HCT116 (cell line): Measurements from ENCODE around the gene LRRC46. TPM values are rescaled to one million over a fixed set of nuclear protein-coding genes. Genes with fewer than 3 reads are reported as not detected.

Experiments
- ATAC-seq: fragments of 200-7000 bp; cut with Tn5 transposase; 2 replicates; pipeline ENCODE4 v1.9.1; 2020; ENCODE audit warnings: mild to moderate bottlenecking, moderate library complexity
- Bru-seq: library from RNA; stranded (reverse); fragments of 400-500 nt; gene quantifications from one replicate; lab custom pipeline; 2021; lab: Mats Ljungman, UMichigan
- BruChase-seq, 2 experiments: library from RNA; stranded (reverse); fragments of 400-500 nt; gene quantifications; one replicate each; lab custom pipeline; 2021; lab: Mats Ljungman, UMichigan
- BruUV-seq: library from RNA; stranded (reverse); fragments of 400-500 nt; replicated peaks from 2 replicates; lab custom pipeline; 2021; lab: Mats Ljungman, UMichigan
- CTCF ChIA-PET: fragments of 300-600 bp; sonication (Branson Sonifier 250); formaldehyde crosslinking; loops from one replicate; lab custom pipeline; 2021; ENCODE audit warnings: antibody characterized with exemption; lab: Charles Lee
- POLR2A ChIA-PET: fragments of 300-600, 350-600 bp; sonication (Branson Sonifier 250); formaldehyde crosslinking; loops from one replicate; lab custom pipeline; 2021; ENCODE audit warnings: antibody characterized with exemption; lab: Charles Lee
- RAD21 ChIA-PET, 2 experiments: fragments of 300-600 bp; sonication (Branson Sonifier 250); formaldehyde crosslinking; loops; one replicate each; lab custom pipeline; 2023; ENCODE audit warnings: low total read pairs in 2 of 2; ENCODE audit not compliant: uncharacterized antibody in 2 of 2, unreplicated experiment in 2 of 2, low non-redundant PET in 1 of 2; lab: Charles Lee
- DNase-seq: peaks from one replicate; pipeline ENCODE4 v3.0.0-alpha.2; 2010; ENCODE audit warnings: low read depth, low spot score
- H2AFZ ChIP-seq: fragments of 200-600 bp; shearing (Covaris generic), sonication (generic); 2 replicates; pipeline ENCODE4 v1.6.1; 2017; ENCODE audit warnings: low read depth, mixed run types, mixed read lengths, antibody characterized with exemption, low read length; ENCODE audit not compliant: poor library complexity, severe bottlenecking
- H3K27ac ChIP-seq: 2 replicates; pipeline ENCODE4 v1.5.1; 2012; ENCODE audit warnings: low read depth, low read length
- H3K27me3 ChIP-seq: fragments of 200-600 bp; sonication (generic); 2 replicates; pipeline ENCODE4 v1.6.1; 2016; ENCODE audit warnings: mixed run types, low read length, mixed read lengths; ENCODE audit not compliant: insufficient read depth
- H3K36me3 ChIP-seq, 2 experiments: fragments of 200-500 bp in 1 of 2; fragments of 200-600 bp in 1 of 2; sonication (Bioruptor generic) in 1 of 2; sonication (generic) in 1 of 2; 2 replicates each; pipeline versions ENCODE4 v1.5.1 to v1.6.1; 2014 to 2016; ENCODE audit warnings: low read length in 2 of 2, inconsistent platforms in 1 of 2, mixed read lengths in 1 of 2, mixed run types in 1 of 2; ENCODE audit not compliant: insufficient read depth in 2 of 2, control insufficient read depth in 1 of 2
- H3K4me1 ChIP-seq, 2 experiments: fragments of 200-600 bp in 1 of 2; sonication (generic) in 1 of 2; 2 replicates each; pipeline versions ENCODE4 v1.5.1 to v1.6.1; 2012 to 2017; ENCODE audit warnings: low read length in 2 of 2, inconsistent platforms in 1 of 2, mild to moderate bottlenecking in 1 of 2, mixed read lengths in 1 of 2, mixed run types in 1 of 2, moderate library complexity in 1 of 2; ENCODE audit not compliant: insufficient read depth in 2 of 2, control insufficient read depth in 1 of 2
- H3K4me2 ChIP-seq: fragments of 200-600 bp; sonication (generic); 2 replicates; pipeline ENCODE4 v1.6.1; 2017; ENCODE audit warnings: mixed run types, low read length, mixed read lengths
- H3K4me3 ChIP-seq, 2 experiments: fragments of 200-600 bp in 1 of 2; sonication (generic) in 1 of 2; replicated peaks in 1 of 2; 2 replicates each; pipeline ENCODE4 v1.5.1; 2011 to 2016; ENCODE audit warnings: low read length in 2 of 2, control low read depth in 1 of 2, low read depth in 1 of 2, mild to moderate bottlenecking in 1 of 2, mixed read lengths in 1 of 2, mixed run types in 1 of 2
- H3K79me2 ChIP-seq: fragments of 200-600 bp; sonication (generic); 2 replicates; pipeline ENCODE4 v1.6.1; 2017; ENCODE audit warnings: mild to moderate bottlenecking, mixed run types, low read length, moderate library complexity, mixed read lengths; ENCODE audit not compliant: insufficient read depth
- H3K9ac ChIP-seq: fragments of 200-600 bp; sonication (generic); 2 replicates; pipeline ENCODE4 v1.6.1; 2016; ENCODE audit warnings: low read length, mixed read lengths
- H3K9me2 ChIP-seq: fragments of 200-600 bp; sonication (generic), shearing (Covaris generic); 2 replicates; pipeline ENCODE4 v1.6.1; 2017; ENCODE audit warnings: mixed run types, mild to moderate bottlenecking, moderate library complexity; ENCODE audit not compliant: insufficient read depth
- H3K9me3 ChIP-seq, 2 experiments: fragments of 200-500 bp in 1 of 2; fragments of 200-600 bp in 1 of 2; sonication (Bioruptor generic) in 1 of 2; sonication (generic) in 1 of 2; 2 replicates each; pipeline ENCODE4 v1.6.1; 2014 to 2017; ENCODE audit warnings: low read length in 2 of 2, mixed read lengths in 2 of 2, inconsistent platforms in 1 of 2, low read depth in 1 of 2, mild to moderate bottlenecking in 1 of 2, mixed run types in 1 of 2, moderate library complexity in 1 of 2; ENCODE audit not compliant: control insufficient read depth in 1 of 2, insufficient read depth in 1 of 2
- H4K20me1 ChIP-seq: fragments of 200-600 bp; sonication (generic), shearing (Covaris generic); 2 replicates; pipeline ENCODE4 v1.6.1; 2017; ENCODE audit warnings: mixed run types, mild to moderate bottlenecking, moderate library complexity; ENCODE audit not compliant: insufficient read depth
- CEBPB ChIP-seq: IDR thresholded peaks from 2 replicates; pipeline ENCODE4 v1.6.1; 2012; ENCODE audit warnings: low read depth
- EGR1 ChIP-seq: IDR thresholded peaks from 2 replicates; pipeline ENCODE4 v1.6.1; 2012; ENCODE audit warnings: low read depth
- EZH2phosphoT487 ChIP-seq: fragments of 200-600 bp; IDR thresholded peaks from 2 replicates; pipeline ENCODE4 v1.6.1; 2018; ENCODE audit warnings: antibody characterized with exemption, borderline replicate concordance
- POLR2A ChIP-seq: IDR thresholded peaks from 2 replicates; pipeline ENCODE4 v1.7.0; 2011; ENCODE audit warnings: borderline replicate concordance; ENCODE audit not compliant: insufficient read depth, insufficient read length; ENCODE audit errors: extremely low read depth
- POLR2AphosphoS5 ChIP-seq: IDR thresholded peaks from 2 replicates; pipeline ENCODE4 v1.6.1; 2011; ENCODE audit warnings: mild to moderate bottlenecking, low read depth, low read length, moderate library complexity
- RAD21 ChIP-seq: IDR thresholded peaks from 2 replicates; pipeline ENCODE4 v1.6.1; 2012; ENCODE audit warnings: low read depth, mild to moderate bottlenecking
- REST ChIP-seq: IDR thresholded peaks from 2 replicates; pipeline ENCODE4 v1.6.1; 2012; ENCODE audit warnings: low read depth
- SIN3A ChIP-seq: IDR thresholded peaks from 2 replicates; pipeline ENCODE4 v1.6.1; 2012; ENCODE audit warnings: low read depth
- SP1 ChIP-seq: IDR thresholded peaks from 2 replicates; pipeline ENCODE4 v1.6.1; 2012; ENCODE audit warnings: low read depth
- YY1 ChIP-seq: IDR thresholded peaks from 2 replicates; pipeline ENCODE4 v1.6.1; 2011; ENCODE audit warnings: low read length, low read depth, moderate library complexity, mild to moderate bottlenecking; ENCODE audit not compliant: insufficient replicate concordance; ENCODE audit errors: extremely low read depth
- intact Hi-C: fragments of 100-400 bp; cut with micrococcal nuclease; formaldehyde crosslinking; loops from 2 replicates; pipeline ENCODE4 v1.10.0; 2022
- long read RNA-seq: library from polyadenylated mRNA; unstranded; transcript quantifications from one replicate; pipeline ENCODE4 v2.0.0, GENCODE V29; 2021; ENCODE audit not compliant: unreplicated experiment
- polyA plus RNA-seq: library from polyadenylated mRNA; unstranded; fragments of >200 nt; gene quantifications from 2 replicates; pipeline ENCODE4 v1.2.1, GENCODE V29; 2012; ENCODE audit warnings: missing spikeins
- total RNA-seq: library from RNA; stranded (reverse); gene quantifications from one replicate; pipeline ENCODE4 v1.2.1, GENCODE V29; 2021; ENCODE audit not compliant: unreplicated experiment
- TF ChIP-seq, protein P1 (sequence below), 3 experiments: fragments of 200-600 bp in 1 of 3; sonication (generic) in 1 of 3; IDR thresholded peaks in 2 of 3; conservative IDR thresholded peaks in 1 of 3; 2 replicates each; pipeline ENCODE4 v1.5.1; 2012 to 2017; ENCODE audit warnings: low read depth in 2 of 3, low read length in 2 of 3, antibody characterized with exemption in 1 of 3, borderline replicate concordance in 1 of 3, control low read depth in 1 of 3, mild to moderate bottlenecking in 1 of 3, mixed read lengths in 1 of 3, mixed run types in 1 of 3, moderate library complexity in 1 of 3; ENCODE audit not compliant: insufficient read depth in 1 of 3

The LRRC46 gene
- 0.76 TPM for total RNA-seq
- 1.2 and 1.6 TPM in 2 replicates for polyA plus RNA-seq
- Bru-seq, nascent RNA = percentile 27 among the genes with signal in this experiment
- percentile 26 among the genes with signal in this experiment for BruChase-seq, experiment 1, labeled RNA remaining after a 6-hour chase
- BruChase-seq, experiment 2, labeled RNA remaining after a 2-hour chase = percentile 27 among the genes with signal in this experiment
- long read RNA-seq, partial matches to known transcripts = 1 of 3 reads
- long read RNA-seq, other reads (novel, unspliced or antisense) = 1 of 3 reads

DNA sequence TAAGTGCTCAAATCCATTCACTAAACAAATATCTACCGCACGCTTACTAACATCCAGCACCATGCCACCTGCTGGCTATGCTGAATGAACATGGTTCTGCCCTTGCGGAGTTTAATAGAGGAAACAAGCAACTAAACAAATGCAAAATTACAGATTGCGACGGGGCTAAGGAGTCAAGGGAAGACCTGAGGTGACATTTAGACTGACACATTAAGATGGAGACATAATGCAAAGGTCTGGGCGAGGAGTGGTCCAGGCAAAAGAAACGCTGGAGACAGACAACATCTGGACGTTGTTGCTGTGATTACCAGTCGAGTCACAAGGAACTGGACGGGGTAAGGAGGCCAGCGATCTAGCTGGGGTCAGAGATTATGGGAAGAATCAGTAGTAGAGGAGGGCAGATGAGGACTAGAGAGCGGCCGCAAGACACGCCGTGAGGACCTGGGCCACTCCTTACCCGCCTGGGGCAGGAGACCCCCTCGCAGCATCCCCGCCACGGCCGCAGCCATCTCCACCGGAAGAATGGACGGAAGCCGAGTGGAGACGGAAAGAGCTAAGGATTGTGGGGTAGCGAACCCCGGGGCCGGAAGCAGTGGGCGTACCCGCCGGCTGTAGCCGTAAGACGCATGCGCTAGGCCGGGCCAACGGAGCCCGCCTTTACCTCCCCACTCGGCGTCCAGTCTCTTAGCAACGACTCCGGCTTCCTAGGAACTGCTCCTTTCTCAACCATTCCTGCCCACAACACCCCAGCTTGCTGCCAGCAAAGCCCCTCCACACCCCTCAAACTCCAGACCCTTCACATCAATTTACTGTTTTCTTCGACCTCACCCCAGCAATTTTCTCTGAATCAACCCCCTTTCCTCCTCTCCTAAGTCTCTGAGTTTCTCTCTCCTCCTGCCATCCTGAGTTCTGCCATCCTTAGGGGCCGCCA, at the start of gene LRRC46, which contains the start of gene MRPL10:
TSS of gene LRRC46 (plus strand) at position 668 of the 931 bp plus-strand sequence. CDS start 320 bp downstream, outside the sequence.
TSS of gene MRPL10 (minus strand) at position 539 of the 931 bp plus-strand sequence. CDS start at position 509, 30 bp downstream.
- RAD21 ChIA-PET = interaction anchor here (0.6 to 1.0 kb wide), 2 partner anchors 10 kb away, joined by 3 to 4 read pairs; partner anchors contain the start of genes OSBPL7 (in 1 of the 2) and SCRN2 (in 1 of the 2)
- H3K36me3 ChIP-seq = peaks cover 16 to 21% of the 10 kb centered on the region in 2 experiments
- no peaks in the 10 kb centered on the region for H4K20me1 ChIP-seq
- H3K9me3 ChIP-seq = no peaks in the 10 kb centered on the region
- TF ChIP-seq, protein P1, sequence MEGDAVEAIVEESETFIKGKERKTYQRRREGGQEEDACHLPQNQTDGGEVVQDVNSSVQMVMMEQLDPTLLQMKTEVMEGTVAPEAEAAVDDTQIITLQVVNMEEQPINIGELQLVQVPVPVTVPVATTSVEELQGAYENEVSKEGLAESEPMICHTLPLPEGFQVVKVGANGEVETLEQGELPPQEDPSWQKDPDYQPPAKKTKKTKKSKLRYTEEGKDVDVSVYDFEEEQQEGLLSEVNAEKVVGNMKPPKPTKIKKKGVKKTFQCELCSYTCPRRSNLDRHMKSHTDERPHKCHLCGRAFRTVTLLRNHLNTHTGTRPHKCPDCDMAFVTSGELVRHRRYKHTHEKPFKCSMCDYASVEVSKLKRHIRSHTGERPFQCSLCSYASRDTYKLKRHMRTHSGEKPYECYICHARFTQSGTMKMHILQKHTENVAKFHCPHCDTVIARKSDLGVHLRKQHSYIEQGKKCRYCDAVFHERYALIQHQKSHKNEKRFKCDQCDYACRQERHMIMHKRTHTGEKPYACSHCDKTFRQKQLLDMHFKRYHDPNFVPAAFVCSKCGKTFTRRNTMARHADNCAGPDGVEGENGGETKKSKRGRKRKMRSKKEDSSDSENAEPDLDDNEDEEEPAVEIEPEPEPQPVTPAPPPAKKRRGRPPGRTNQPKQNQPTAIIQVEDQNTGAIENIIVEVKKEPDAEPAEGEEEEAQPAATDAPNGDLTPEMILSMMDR (IDR thresholded peaks at IDR 0.05 in 2 of 3, conservative IDR thresholded peaks at IDR 0.05 in 1 of 3; ENCODE audit: borderline replicate concordance in 1 of 3, insufficient read depth in 1 of 3, low read depth in 2 of 3, low read length in 2 of 3) = peak in 2 of 3 experiments; percentile 59 to 70; a peak in 5 of 6 replicates
- TF ChIP-seq SIN3A = peak; percentile 95; the same call in 1 of the 2 replicates
- no peak for TF ChIP-seq CEBPB
- TF ChIP-seq REST = no peak
- no peak for TF ChIP-seq EZH2phosphoT487
- peak; percentile 95 for TF ChIP-seq YY1
- peak; percentile 96 for TF ChIP-seq POLR2A
- no peak; the same call in 1 of the 2 replicates for TF ChIP-seq RAD21
- peak; percentile 63; the same call in 1 of the 2 replicates for TF ChIP-seq SP1
- peak; percentile 99 for TF ChIP-seq POLR2AphosphoS5
- TF ChIP-seq EGR1 = peak; percentile 96
- TF ChIP-seq, all 23 proteins: peak for 7
- ATAC-seq (peak; percentile 89), DNase-seq (peak; percentile 86)
- peak within 1 kb of the TSS; percentile 90 for H3K4me2 ChIP-seq
- H3K79me2 ChIP-seq = peaks cover 34% of the 10 kb centered on the region
- H3K27me3 ChIP-seq = no peaks in the 10 kb centered on the region
- TSS peak; percentile 80 for BruUV-seq
- H3K9ac ChIP-seq = peak within 1 kb of the TSS; percentile 82
- H2AFZ ChIP-seq = peak within 1 kb of the TSS; percentile 43
- CTCF ChIA-PET = interaction anchor here (0.5 to 2.4 kb wide), 12 partner anchors 9 to 140 kb away, joined by 3 to 25 read pairs (median 5); partner anchors contain the start of genes CDK5RAP3, OSBPL7, SCRN2 and SP6
- intact Hi-C loops = loop anchor here (2.0 kb wide), 1 partner anchor 140 kb away; the partner anchor contains the start of gene CDK5RAP3
- H3K4me3 ChIP-seq = peak within 1 kb of the TSS; percentile 90 to 99
- peak within 1 kb of the TSS; percentile 64 for H3K27ac ChIP-seq
- peaks cover 14 to 20% of the 10 kb centered on the region in 2 experiments; a peak in 3 of 4 replicates for H3K4me1 ChIP-seq
- no peaks in the 10 kb centered on the region for H3K9me2 ChIP-seq
- POLR2A ChIA-PET = interaction anchor here (0.8 to 3.4 kb wide), 13 partner anchors 8 to 218 kb away, joined by 3 to 18 read pairs (median 5); partner anchors contain the start of genes NFE2L1, OSBPL7, PNPO and SCRN2
